HepG2 (cell line): Measurements from ENCODE around the gene ZG16B. TPM values are rescaled to one million over a fixed set of nuclear protein-coding genes. Genes with fewer than 3 reads are reported as not detected.

Experiments
- ATAC-seq: fragments of 200-7000 bp; cut with Tn5 transposase; 3 replicates; pipeline ENCODE4 v1.9.1; 2020; ENCODE audit warnings: mild to moderate bottlenecking, moderate library complexity
- BruUV-seq: library from RNA; stranded (reverse); fragments of 400-500 nt; replicated peaks from 2 replicates; lab custom pipeline; 2021; lab: Mats Ljungman, UMichigan
- CTCF ChIA-PET: fragments of 300-600 bp; formaldehyde crosslinking; extraction: SDS; loops from one replicate; lab custom pipeline; 2021; ENCODE audit warnings: low total read pairs, inconsistent platforms, low intra/inter-chr PET ratio; lab: Yijun Ruan, JAX
- POLR2A ChIA-PET: fragments of 350-600 bp; sonication (Branson Sonifier 250); formaldehyde crosslinking; loops from one replicate; lab custom pipeline; 2020; ENCODE audit warnings: antibody characterized with exemption, inconsistent platforms; lab: Yijun Ruan, JAX
- DNase-seq: peaks from one replicate; pipeline ENCODE4 v3.0.0-alpha.2; 2015; ENCODE audit warnings: low spot score
- FAIRE-seq: peaks from 3 replicates; lab custom pipeline; 2011; peaks lifted over from hg19 to GRCh38; lab: Jason Lieb, UNC
- H2AFZ ChIP-seq: one replicate; pipeline ENCODE4 v1.6.1; 2011; ENCODE audit warnings: low read length, inconsistent platforms
- H3K27ac ChIP-seq: fragments of 300-600 bp; 3 replicates; pipeline ENCODE4 v1.8.0; 2011; ENCODE audit warnings: mixed run types, mild to moderate bottlenecking, mixed read lengths, low read length, inconsistent platforms; ENCODE audit not compliant: insufficient read depth; ENCODE audit errors: extremely low read length
- H3K27me3 ChIP-seq, 2 experiments: fragments of 200-600 bp in 1 of 2; 2 replicates in 1 of 2; 3 replicates in 1 of 2; pipeline versions ENCODE4 v1.6.0 to v1.8.0; 2011; ENCODE audit warnings: low read length in 2 of 2, mild to moderate bottlenecking in 2 of 2, moderate library complexity in 2 of 2, inconsistent platforms in 1 of 2; ENCODE audit not compliant: insufficient read depth in 2 of 2, control insufficient read depth in 1 of 2
- H3K36me3 ChIP-seq, 2 experiments: fragments of 200-600 bp in 1 of 2; replicated peaks in 1 of 2; 2 replicates in 1 of 2; 3 replicates in 1 of 2; pipeline versions ENCODE4 v1.5.1 to v1.8.0; 2011; ENCODE audit warnings: low read length in 2 of 2, inconsistent platforms in 1 of 2; ENCODE audit not compliant: insufficient read depth in 2 of 2, control insufficient read depth in 1 of 2
- H3K4me1 ChIP-seq: 2 replicates; pipeline ENCODE4 v1.5.1; 2012; ENCODE audit warnings: low read length, inconsistent platforms; ENCODE audit not compliant: insufficient read depth
- H3K4me2 ChIP-seq: 2 replicates; pipeline ENCODE4 v1.6.0; 2011; ENCODE audit warnings: low read depth, low read length, inconsistent platforms
- H3K4me3 ChIP-seq, 3 experiments: fragments of 200-600 bp in 1 of 3; sonication (generic), shearing (Covaris generic) in 1 of 3; replicated peaks in 1 of 3; 2 replicates each; pipeline ENCODE4 v1.5.1; 2011 to 2016; ENCODE audit warnings: low read length in 3 of 3, inconsistent platforms in 2 of 3, low read depth in 2 of 3, mild to moderate bottlenecking in 2 of 3, control low read depth in 1 of 3, mixed read lengths in 1 of 3; ENCODE audit not compliant: insufficient read depth in 1 of 3
- H3K79me2 ChIP-seq: one replicate; pipeline ENCODE4 v1.6.1; 2011; ENCODE audit warnings: low read length, inconsistent platforms; ENCODE audit not compliant: insufficient read depth
- H3K9ac ChIP-seq: 2 replicates; pipeline ENCODE4 v1.6.0; 2011; ENCODE audit warnings: mild to moderate bottlenecking, low read depth, low read length, inconsistent platforms; ENCODE audit not compliant: insufficient read depth
- H3K9me3 ChIP-seq: 2 replicates; pipeline ENCODE4 v1.5.1; 2012; ENCODE audit warnings: mild to moderate bottlenecking, low read length
- H4K20me1 ChIP-seq: 2 replicates; pipeline ENCODE4 v1.6.0; 2011; ENCODE audit warnings: inconsistent platforms, mild to moderate bottlenecking, low read length, moderate library complexity; ENCODE audit not compliant: insufficient read depth
- FOXO1 ChIP-seq: sonication (generic); formaldehyde crosslinking; IDR thresholded peaks from 2 replicates; pipeline ENCODE4 v1.4.0; 2020; ENCODE audit warnings: missing genetic modification reagents
- KLF11 ChIP-seq: IDR thresholded peaks from 2 replicates; pipeline ENCODE4 v1.6.1; 2016; ENCODE audit warnings: missing compliant biosample characterization
- MAFF ChIP-seq: IDR thresholded peaks from 2 replicates; pipeline ENCODE4 v1.6.1; 2011; ENCODE audit warnings: low read depth, low read length, improper control_type of control experiment
- PTBP1 ChIP-seq: fragments of 200-400 bp; formaldehyde crosslinking; IDR thresholded peaks from 2 replicates; pipeline ENCODE4 v1.6.1; 2018; ENCODE audit warnings: low read length, low read depth; ENCODE audit not compliant: poor library complexity, severe bottlenecking
- RNF2 ChIP-seq: fragments of 450-650 bp; conservative IDR thresholded peaks from 2 replicates; pipeline ENCODE4 v1.6.1; 2016; ENCODE audit warnings: low read depth
- SCMH1 ChIP-seq: sonication (generic); formaldehyde crosslinking; IDR thresholded peaks from 2 replicates; pipeline ENCODE4 v1.9.0; 2021; ENCODE audit warnings: missing genetic modification reagents, mild to moderate bottlenecking, borderline replicate concordance
- ZNF431 ChIP-seq: sonication (generic); formaldehyde crosslinking; IDR thresholded peaks from 2 replicates; pipeline ENCODE4 v1.9.0; 2022; ENCODE audit warnings: missing genetic modification reagents, low read depth, mild to moderate bottlenecking, borderline replicate concordance
- WGBS: methylation state at CpG from one replicate; pipeline ENCODE4 v1.1.6; 2017; ENCODE audit warnings: low lambda C conversion rate; 5-methylcytosine and 5-hydroxymethylcytosine counted together
- in situ Hi-C: cut with HindIII; loops from 2 replicates; pipeline ENCODE4 v1.10.0; 2017; ENCODE audit warnings: low pct_unique_long_range_greater_than_20kb; ENCODE audit not compliant: extremely low pct_ligation_motif_present
- intact Hi-C: fragments of 100-400 bp; cut with micrococcal nuclease; formaldehyde crosslinking; loops from one replicate; pipeline ENCODE4 v1.10.0; 2022; ENCODE audit not compliant: unreplicated experiment
- polyA plus RNA-seq, 8 experiments: library from polyadenylated mRNA; depleted of rRNA in 3 of 8; stranded (reverse) in 7 of 8; unstranded in 1 of 8; fragments of >200 nt; fragmentation: Illumina TruSeq in 4 of 8; extraction: Trizol in 4 of 8; gene quantifications; 2 replicates each; pipeline versions ENCODE4 v1.2.1 to v1.2.3, GENCODE V29; 2011 to 2016; ENCODE audit warnings: low read depth in 4 of 8, missing spikeins in 1 of 8, mixed read lengths in 1 of 8; ENCODE audit not compliant: insufficient read depth in 1 of 8
- total RNA-seq, 5 experiments: library from RNA; depleted of rRNA; stranded (reverse); fragments of >200 nt; fragmentation: Illumina TruSeq; extraction: Trizol; gene quantifications; 2 replicates each; pipeline ENCODE4 v1.2.3, GENCODE V29; 2016; ENCODE audit warnings: low read depth in 1 of 5
- TF ChIP-seq, protein P1 (sequence below): sonication (generic); formaldehyde crosslinking; conservative IDR thresholded peaks from 2 replicates; pipeline ENCODE4 v1.4.0; 2020; ENCODE audit warnings: missing genetic modification reagents
- TF ChIP-seq, protein P2 (sequence below): sonication (generic); formaldehyde crosslinking; IDR thresholded peaks from 2 replicates; pipeline ENCODE4 v1.5.0; 2020; ENCODE audit warnings: mild to moderate bottlenecking, missing genetic modification reagents
- TF ChIP-seq, protein P3 (sequence below): sonication (generic); formaldehyde crosslinking; conservative IDR thresholded peaks from 2 replicates; pipeline ENCODE4 v1.4.0; 2020; ENCODE audit warnings: mild to moderate bottlenecking, missing genetic modification reagents, moderate library complexity

ZG16B gene
- total and polyA plus RNA-seq, 2 of the 13 experiments (the other 11 are each of a cell fraction or from before 2014, with no cell fraction given): 1.5 to 11.3 TPM

GRCh38 chr16:2839650-2840450 is 9.7 kb downstream of the ZG16B start:
- Histone ChIP-seq H3K4me3 (no peak overlapping the region), H3K27me3 (peaks cover 3 to 4% of the 10 kb centered on the region in 2 experiments; a peak in 2 of 5 replicates), H3K9me3 (no peaks in the 10 kb centered on the region), H3K27ac (no peak overlapping the region), H3K4me1 (peaks cover 39% of the 10 kb centered on the region), H2AFZ (no peak overlapping the region), H3K9ac (no peak overlapping the region), H4K20me1 (no peaks in the 10 kb centered on the region), H3K4me2 (no peak overlapping the region), H3K36me3 (no peaks in the 10 kb centered on the region), H3K79me2 (no peaks in the 10 kb centered on the region)
- ChIA-PET CTCF (interaction anchor here (0.8 to 3.0 kb wide), 4 partner anchors 29 to 87 kb away, joined by 3 to 19 read pairs (median 8); no protein-coding TSS in a partner anchor), POLR2A (interaction anchor here (1.4 to 1.8 kb wide), 3 partner anchors 10 to 66 kb away, joined by 7 to 19 read pairs (median 9); partner anchors contain the start of gene ZG16B)
- no TSS peak for BruUV-seq
- in situ Hi-C loops: loop anchor here (5.0 kb wide), 2 partner anchors 32 to 72 kb away; partner anchors contain the start of gene FLYWCH1
- FAIRE-seq: no peak
- no peak for DNase-seq
- ATAC-seq: no peak
- intact Hi-C loops: loop anchor here (1.0 to 2.0 kb wide), 3 partner anchors 15 to 79 kb away; no protein-coding TSS in a partner anchor
- WGBS: 38% methylated on average over 1 of the region's 15 CpGs
- TF ChIP-seq FOXO1 (CRISPR knock-in tag) (no peak), KLF11 (no peak), MAFF (no peak), SCMH1 (CRISPR knock-in tag) (no peak), PTBP1 (no peak), ZNF431 (CRISPR knock-in tag) (no peak), RNF2 (no peak)
- TF ChIP-seq, protein P1, sequence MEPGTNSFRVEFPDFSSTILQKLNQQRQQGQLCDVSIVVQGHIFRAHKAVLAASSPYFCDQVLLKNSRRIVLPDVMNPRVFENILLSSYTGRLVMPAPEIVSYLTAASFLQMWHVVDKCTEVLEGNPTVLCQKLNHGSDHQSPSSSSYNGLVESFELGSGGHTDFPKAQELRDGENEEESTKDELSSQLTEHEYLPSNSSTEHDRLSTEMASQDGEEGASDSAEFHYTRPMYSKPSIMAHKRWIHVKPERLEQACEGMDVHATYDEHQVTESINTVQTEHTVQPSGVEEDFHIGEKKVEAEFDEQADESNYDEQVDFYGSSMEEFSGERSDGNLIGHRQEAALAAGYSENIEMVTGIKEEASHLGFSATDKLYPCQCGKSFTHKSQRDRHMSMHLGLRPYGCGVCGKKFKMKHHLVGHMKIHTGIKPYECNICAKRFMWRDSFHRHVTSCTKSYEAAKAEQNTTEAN (CRISPR knock-in tag): no peak
- TF ChIP-seq, protein P2, sequence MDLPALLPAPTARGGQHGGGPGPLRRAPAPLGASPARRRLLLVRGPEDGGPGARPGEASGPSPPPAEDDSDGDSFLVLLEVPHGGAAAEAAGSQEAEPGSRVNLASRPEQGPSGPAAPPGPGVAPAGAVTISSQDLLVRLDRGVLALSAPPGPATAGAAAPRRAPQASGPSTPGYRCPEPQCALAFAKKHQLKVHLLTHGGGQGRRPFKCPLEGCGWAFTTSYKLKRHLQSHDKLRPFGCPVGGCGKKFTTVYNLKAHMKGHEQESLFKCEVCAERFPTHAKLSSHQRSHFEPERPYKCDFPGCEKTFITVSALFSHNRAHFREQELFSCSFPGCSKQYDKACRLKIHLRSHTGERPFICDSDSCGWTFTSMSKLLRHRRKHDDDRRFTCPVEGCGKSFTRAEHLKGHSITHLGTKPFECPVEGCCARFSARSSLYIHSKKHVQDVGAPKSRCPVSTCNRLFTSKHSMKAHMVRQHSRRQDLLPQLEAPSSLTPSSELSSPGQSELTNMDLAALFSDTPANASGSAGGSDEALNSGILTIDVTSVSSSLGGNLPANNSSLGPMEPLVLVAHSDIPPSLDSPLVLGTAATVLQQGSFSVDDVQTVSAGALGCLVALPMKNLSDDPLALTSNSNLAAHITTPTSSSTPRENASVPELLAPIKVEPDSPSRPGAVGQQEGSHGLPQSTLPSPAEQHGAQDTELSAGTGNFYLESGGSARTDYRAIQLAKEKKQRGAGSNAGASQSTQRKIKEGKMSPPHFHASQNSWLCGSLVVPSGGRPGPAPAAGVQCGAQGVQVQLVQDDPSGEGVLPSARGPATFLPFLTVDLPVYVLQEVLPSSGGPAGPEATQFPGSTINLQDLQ (CRISPR knock-in tag): no peak
- TF ChIP-seq, protein P3, sequence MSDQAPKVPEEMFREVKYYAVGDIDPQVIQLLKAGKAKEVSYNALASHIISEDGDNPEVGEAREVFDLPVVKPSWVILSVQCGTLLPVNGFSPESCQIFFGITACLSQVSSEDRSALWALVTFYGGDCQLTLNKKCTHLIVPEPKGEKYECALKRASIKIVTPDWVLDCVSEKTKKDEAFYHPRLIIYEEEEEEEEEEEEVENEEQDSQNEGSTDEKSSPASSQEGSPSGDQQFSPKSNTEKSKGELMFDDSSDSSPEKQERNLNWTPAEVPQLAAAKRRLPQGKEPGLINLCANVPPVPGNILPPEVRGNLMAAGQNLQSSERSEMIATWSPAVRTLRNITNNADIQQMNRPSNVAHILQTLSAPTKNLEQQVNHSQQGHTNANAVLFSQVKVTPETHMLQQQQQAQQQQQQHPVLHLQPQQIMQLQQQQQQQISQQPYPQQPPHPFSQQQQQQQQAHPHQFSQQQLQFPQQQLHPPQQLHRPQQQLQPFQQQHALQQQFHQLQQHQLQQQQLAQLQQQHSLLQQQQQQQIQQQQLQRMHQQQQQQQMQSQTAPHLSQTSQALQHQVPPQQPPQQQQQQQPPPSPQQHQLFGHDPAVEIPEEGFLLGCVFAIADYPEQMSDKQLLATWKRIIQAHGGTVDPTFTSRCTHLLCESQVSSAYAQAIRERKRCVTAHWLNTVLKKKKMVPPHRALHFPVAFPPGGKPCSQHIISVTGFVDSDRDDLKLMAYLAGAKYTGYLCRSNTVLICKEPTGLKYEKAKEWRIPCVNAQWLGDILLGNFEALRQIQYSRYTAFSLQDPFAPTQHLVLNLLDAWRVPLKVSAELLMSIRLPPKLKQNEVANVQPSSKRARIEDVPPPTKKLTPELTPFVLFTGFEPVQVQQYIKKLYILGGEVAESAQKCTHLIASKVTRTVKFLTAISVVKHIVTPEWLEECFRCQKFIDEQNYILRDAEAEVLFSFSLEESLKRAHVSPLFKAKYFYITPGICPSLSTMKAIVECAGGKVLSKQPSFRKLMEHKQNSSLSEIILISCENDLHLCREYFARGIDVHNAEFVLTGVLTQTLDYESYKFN: no peak
